Body of pancreas (tissue), 4 donors: ENCODE measurements around the gene UMAD1. TPM values are rescaled to one million over a fixed set of nuclear protein-coding genes. Genes with fewer than 3 reads are reported as not detected.

Experiments
- ATAC-seq: fragments of 150-250 bp; one replicate; pipeline ENCODE4 v1.9.1; 2016
- DNase-seq, 4 donors: peaks; one replicate each; pipeline ENCODE4 v3.0.0-alpha.2; 2019
- H3K27ac ChIP-seq, 4 donors: fragments of 200-600 bp; sonication (generic); 1 replicate in 3 of 4; 2 replicates in 1 of 4; pipeline versions ENCODE4 v1.5.1 to v1.6.1; 2016 to 2019; ENCODE audit warnings: mild to moderate bottlenecking in 1 of 4, mixed read lengths in 1 of 4, moderate library complexity in 1 of 4
- H3K27me3 ChIP-seq, 2 donors: fragments of 200-600 bp; sonication (generic); one replicate each; pipeline ENCODE4 v1.6.0; 2016; ENCODE audit warnings: mild to moderate bottlenecking in 1 of 2
- H3K36me3 ChIP-seq, 2 donors: fragments of 200-600 bp; sonication (generic); replicated peaks in 1 of 2; 2 replicates each; pipeline ENCODE4 v1.5.1; 2016; ENCODE audit warnings: low read depth in 2 of 2; ENCODE audit not compliant: insufficient read depth in 1 of 2
- H3K4me1 ChIP-seq: fragments of 200-600 bp; sonication (generic); one replicate; pipeline ENCODE4 v1.6.0; 2016
- H3K4me3 ChIP-seq, 2 donors: fragments of 200-600 bp; sonication (generic); 1 replicate in 1 of 2; 2 replicates in 1 of 2; pipeline ENCODE4 v1.5.1; 2016 to 2019
- H3K9me3 ChIP-seq, 3 donors: fragments of 200-600 bp; sonication (generic); 1 replicate in 2 of 3; 2 replicates in 1 of 3; pipeline ENCODE4 v1.5.1; 2016
- CTCF ChIP-seq, 7 experiments: fragments of 450-650 bp in 4 of 7; fragments of 200-600 bp in 3 of 7; sonication (generic) in 3 of 7; IDR thresholded peaks; one replicate each; pipeline ENCODE4 v1.5.1; 2016 to 2019; ENCODE audit warnings: antibody characterized with exemption in 7 of 7
- POLR2A ChIP-seq, 3 donors: fragments of 450-650 bp; IDR thresholded peaks; one replicate each; pipeline ENCODE4 v1.6.1; 2016; ENCODE audit warnings: antibody characterized with exemption in 3 of 3, mild to moderate bottlenecking in 2 of 3
- WGBS, 2 donors: methylation state at CpG; one replicate each; pipeline ENCODE4 v1.1.5; 2017; 5-methylcytosine and 5-hydroxymethylcytosine counted together
- intact Hi-C: fragments of 100-400 bp; cut with DNase I; formaldehyde crosslinking; loops from one replicate; pipeline ENCODE4 v1.15.1; 2023
- total RNA-seq, 2 donors: library from RNA; depleted of rRNA; stranded (reverse); fragments of >200 nt; gene quantifications; one replicate each; pipeline ENCODE4 v1.1.0, GENCODE V29; 2016

Gene UMAD1
- total RNA-seq, 2 donors from 2014 or later = 15.8 to 34.8 TPM

DNA sequence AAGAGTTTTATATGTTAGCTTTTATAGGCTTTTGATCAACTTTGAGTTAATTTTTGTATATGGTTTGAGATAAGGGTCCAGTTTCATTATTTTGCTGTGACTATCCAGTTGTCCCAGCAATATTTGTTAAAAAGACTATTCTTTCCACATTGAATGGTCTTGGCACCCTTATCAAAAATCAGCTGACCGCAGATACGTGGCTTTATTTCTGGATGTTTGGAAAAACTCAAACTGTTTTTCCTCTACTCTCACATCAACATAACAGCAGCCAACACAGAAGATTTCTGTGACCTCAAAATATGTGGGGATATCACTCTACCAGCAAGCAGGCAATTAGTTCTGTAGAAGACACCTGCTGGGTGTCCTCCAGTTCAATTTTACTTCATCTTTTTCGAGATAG is 211.4 kb downstream of the UMAD1 start:
- ATAC-seq = no peak
- 72 to 86% methylated on average over 3 of the region's 3 CpGs for WGBS, 2 donors
- intact Hi-C loops = no loop called here

GRCh38 chr7:7857143-7857583 is 216.6 kb downstream of the UMAD1 start:
- no peak overlapping the region for H3K27ac ChIP-seq
- no peak for ATAC-seq

More for the DNA sequence above, 211.4 kb downstream of the UMAD1 start:
- peaks cover 0 to 11% (median 0%) of the 10 kb centered on the region in 3 donors for H3K9me3 ChIP-seq
- no peak overlapping the region for H3K4me3 ChIP-seq
- TF ChIP-seq POLR2A (IDR thresholded peaks at IDR 0.05) (no peak), CTCF (IDR thresholded peaks at IDR 0.05) (no peak)
- no peaks in the 10 kb centered on the region for H3K27me3 ChIP-seq
- no peak for DNase-seq
- H3K36me3 ChIP-seq = no peaks in the 10 kb centered on the region
- H3K27ac ChIP-seq = no peak overlapping the region
- no peaks in the 10 kb centered on the region for H3K4me1 ChIP-seq

DNA sequence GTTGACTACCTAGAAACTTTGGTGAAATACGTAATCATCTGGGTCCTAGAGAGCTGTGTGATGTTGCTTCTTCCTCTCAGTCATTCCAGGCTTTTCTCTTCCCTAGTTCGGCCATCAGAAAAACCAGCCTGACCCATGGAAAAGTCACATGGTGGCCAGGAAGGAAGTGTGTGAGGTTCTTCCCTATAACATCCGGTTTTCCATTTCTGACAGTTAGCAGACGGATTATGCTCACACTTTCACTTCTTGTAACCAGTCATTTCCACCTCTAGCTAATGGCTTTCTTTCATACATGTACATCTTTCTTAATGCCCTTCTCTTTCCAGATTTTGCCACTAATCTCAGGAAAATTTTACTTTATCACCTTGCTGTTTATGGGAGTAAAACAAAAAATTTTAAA is 218.0 kb downstream of the UMAD1 start:
- intact Hi-C loops = no loop called here
- Histone ChIP-seq H3K4me1 (peaks cover 10% of the 10 kb centered on the region), H3K9me3 (peaks cover 0 to 11% (median 0%) of the 10 kb centered on the region in 3 donors), H3K27ac (no peak overlapping the region), H3K4me3 (no peak overlapping the region), H3K27me3 (no peaks in the 10 kb centered on the region), H3K36me3 (no peaks in the 10 kb centered on the region)
- no peak for TF ChIP-seq CTCF (IDR thresholded peaks at IDR 0.05)
- no peak for TF ChIP-seq POLR2A (IDR thresholded peaks at IDR 0.05)
- ATAC-seq = no peak
- DNase-seq = no peak
- 66 to 82% methylated on average over 4 of the region's 4 CpGs for WGBS, 2 donors

More at GRCh38 chr7:7857143-7857583, 216.6 kb downstream of the UMAD1 start:
- Histone ChIP-seq H3K4me3 (no peak overlapping the region), H3K27me3 (no peaks in the 10 kb centered on the region), H3K9me3 (peaks cover 0 to 11% (median 0%) of the 10 kb centered on the region in 3 donors), H3K36me3 (no peaks in the 10 kb centered on the region), H3K4me1 (peaks cover 10% of the 10 kb centered on the region)
- WGBS, 2 donors = 71 to 94% methylated on average over 3 of the region's 3 CpGs
- intact Hi-C loops = no loop called here
- TF ChIP-seq CTCF (IDR thresholded peaks at IDR 0.05) (no peak), POLR2A (IDR thresholded peaks at IDR 0.05) (no peak)
- DNase-seq = no peak

DNA sequence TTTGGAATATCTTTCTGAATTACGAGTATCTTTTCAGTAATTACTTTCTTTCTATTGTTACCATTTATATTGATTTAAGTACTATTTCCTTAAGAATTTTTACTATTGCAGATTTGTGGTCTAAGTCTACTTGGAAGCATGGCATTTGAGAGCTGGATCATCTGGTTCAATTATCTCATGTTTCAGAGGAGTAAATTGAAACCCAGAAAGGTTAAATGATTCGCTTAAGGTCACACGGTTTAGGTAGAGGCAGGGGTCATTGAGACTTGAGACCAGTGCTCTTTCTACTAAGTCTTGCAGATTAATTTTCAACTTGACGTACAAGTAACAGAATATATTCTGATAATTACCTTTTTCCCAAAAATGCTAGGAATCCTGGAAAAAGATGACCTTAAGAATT is 218.9 kb downstream of the UMAD1 start:
- ATAC-seq = no peak
- no peak overlapping the region for H3K27ac ChIP-seq
- no peak for DNase-seq
- no peak overlapping the region for H3K4me3 ChIP-seq
- intact Hi-C loops = no loop called here
- peaks cover 10% of the 10 kb centered on the region for H3K4me1 ChIP-seq
- H3K9me3 ChIP-seq = peaks cover 0 to 10% (median 0%) of the 10 kb centered on the region in 3 donors
- TF ChIP-seq CTCF (IDR thresholded peaks at IDR 0.05) = no peak
- no peak for TF ChIP-seq POLR2A (IDR thresholded peaks at IDR 0.05)
- H3K27me3 ChIP-seq = no peaks in the 10 kb centered on the region
- 93 to 95% methylated on average over 4 of the region's 4 CpGs for WGBS, 2 donors
- H3K36me3 ChIP-seq = no peaks in the 10 kb centered on the region

DNA sequence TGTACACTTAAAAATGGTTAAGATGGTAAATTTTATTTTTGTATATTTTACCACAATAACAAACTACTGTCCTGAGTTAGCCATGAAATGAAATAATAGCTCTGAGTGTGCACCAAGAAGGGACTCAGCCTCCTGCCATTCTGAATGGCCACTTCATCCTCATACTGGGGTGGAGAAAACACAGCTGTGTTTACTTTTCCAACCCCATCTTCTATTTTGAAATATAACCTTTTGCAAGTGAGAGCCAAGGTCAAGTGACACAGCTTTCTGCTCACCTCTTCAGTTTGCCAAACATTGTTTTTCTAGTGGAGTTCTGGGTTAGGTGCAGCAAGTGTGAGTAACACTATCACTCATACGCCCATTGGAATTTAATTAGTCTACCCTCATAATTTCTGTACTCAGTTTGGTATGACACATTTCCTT is 220.7 kb downstream of the UMAD1 start:
- Histone ChIP-seq H3K36me3 (no peaks in the 10 kb centered on the region), H3K27ac (no peak overlapping the region), H3K4me3 (no peak overlapping the region), H3K4me1 (peaks cover 10% of the 10 kb centered on the region), H3K9me3 (no peaks in the 10 kb centered on the region), H3K27me3 (no peaks in the 10 kb centered on the region)
- DNase-seq (peak in 2 of 4 donors; percentile 27 to 29), ATAC-seq (peak; percentile 53)
- intact Hi-C loops = no loop called here
- TF ChIP-seq POLR2A (IDR thresholded peaks at IDR 0.05) (no peak), CTCF (IDR thresholded peaks at IDR 0.05) (no peak)
- 44 to 54% methylated on average over 1 of the region's 1 CpG for WGBS, 2 donors
